Neuronal stem cell (in vitro differentiated cells): ENCODE data around the gene GMCL1.

Experiments used
- DNase-seq: peaks from one replicate; pipeline ENCODE4 v3.0.0-alpha.2; 2013; ENCODE audit warnings: low spot score
- H2AFZ ChIP-seq: one replicate; pipeline ENCODE4 v1.6.1; 2013; ENCODE audit warnings: mild to moderate bottlenecking, low read length, inconsistent platforms
- H2AK5ac ChIP-seq: 2 replicates; pipeline ENCODE4 v1.6.1; 2013; ENCODE audit warnings: low read depth, mild to moderate bottlenecking, inconsistent platforms, low read length, moderate library complexity, mixed read lengths
- H2BK120ac ChIP-seq: 2 replicates; pipeline ENCODE4 v1.6.1; 2013; ENCODE audit warnings: low read depth, mild to moderate bottlenecking, inconsistent platforms, low read length, moderate library complexity, mixed read lengths
- H2BK12ac ChIP-seq: one replicate; pipeline ENCODE4 v1.6.1; 2013; ENCODE audit warnings: low read length, inconsistent platforms
- H2BK15ac ChIP-seq: 2 replicates; pipeline ENCODE4 v1.6.1; 2013; ENCODE audit warnings: mild to moderate bottlenecking, low read length, inconsistent platforms, mixed read lengths
- H2BK5ac ChIP-seq: one replicate; pipeline ENCODE4 v1.6.1; 2013; ENCODE audit warnings: inconsistent platforms, mild to moderate bottlenecking, low read length, moderate library complexity
- H3K14ac ChIP-seq: one replicate; pipeline ENCODE4 v1.6.1; 2013; ENCODE audit warnings: low read length, inconsistent platforms
- H3K18ac ChIP-seq: 2 replicates; pipeline ENCODE4 v1.6.1; 2013; ENCODE audit warnings: low read length, inconsistent platforms
- H3K23ac ChIP-seq: 2 replicates; pipeline ENCODE4 v1.6.1; 2013; ENCODE audit warnings: low read depth, mild to moderate bottlenecking, mixed read lengths, low read length, inconsistent platforms; ENCODE audit not compliant: poor library complexity
- H3K27ac ChIP-seq: replicated peaks from 3 replicates; pipeline ENCODE4 v1.5.1; 2013; ENCODE audit warnings: low read length, inconsistent platforms
- H3K27me3 ChIP-seq, 3 experiments: 2 replicates each; pipeline ENCODE4 v1.6.1; 2013; ENCODE audit warnings: low read length in 3 of 3, mild to moderate bottlenecking in 2 of 3, inconsistent platforms in 1 of 3, low read depth in 1 of 3, mixed read lengths in 1 of 3, moderate library complexity in 1 of 3; ENCODE audit not compliant: control insufficient read depth in 3 of 3, insufficient read depth in 3 of 3
- H3K36me3 ChIP-seq, 2 donors: replicated peaks in 1 of 2; 2 replicates each; pipeline ENCODE4 v1.6.1; 2013; ENCODE audit warnings: low read length in 2 of 2; ENCODE audit not compliant: control insufficient read depth in 2 of 2, insufficient read depth in 2 of 2
- H3K4ac ChIP-seq: 2 replicates; pipeline ENCODE4 v1.6.1; 2013; ENCODE audit warnings: inconsistent platforms, mild to moderate bottlenecking, low read length, moderate library complexity
- H3K4me1 ChIP-seq, 2 donors: 1 replicate in 1 of 2; 2 replicates in 1 of 2; pipeline ENCODE4 v1.6.1; 2013; ENCODE audit warnings: low read length in 2 of 2, low read depth in 1 of 2; ENCODE audit not compliant: control insufficient read depth in 2 of 2, insufficient read depth in 1 of 2
- H3K4me2 ChIP-seq: one replicate; pipeline ENCODE4 v1.6.1; 2013; ENCODE audit warnings: mild to moderate bottlenecking, low read length, inconsistent platforms; ENCODE audit not compliant: insufficient read depth, poor library complexity, severe bottlenecking
- H3K4me3 ChIP-seq, 2 donors: 2 replicates each; pipeline ENCODE4 v1.5.1; 2013; ENCODE audit warnings: low read length in 2 of 2, mild to moderate bottlenecking in 2 of 2, inconsistent platforms in 1 of 2, moderate library complexity in 1 of 2
- H3K79me1 ChIP-seq: one replicate; pipeline ENCODE4 v1.6.1; 2013; ENCODE audit warnings: low read depth, mild to moderate bottlenecking, inconsistent platforms, low read length, moderate library complexity
- H3K9ac ChIP-seq: one replicate; pipeline ENCODE4 v1.6.1; 2013; ENCODE audit warnings: mild to moderate bottlenecking, low read depth, low read length, inconsistent platforms; ENCODE audit not compliant: poor library complexity
- H3K9me3 ChIP-seq, 2 donors: replicated peaks in 1 of 2; 2 replicates each; pipeline versions ENCODE3 to v1.6.1; 2013; ENCODE audit warnings: low read length in 2 of 2, mild to moderate bottlenecking in 2 of 2, inconsistent platforms in 1 of 2, low read depth in 1 of 2, mixed read lengths in 1 of 2, moderate library complexity in 1 of 2; ENCODE audit not compliant: control insufficient read depth in 2 of 2, insufficient read depth in 1 of 2
- H4K8ac ChIP-seq: one replicate; pipeline ENCODE4 v1.6.1; 2013; ENCODE audit warnings: low read depth, mild to moderate bottlenecking, inconsistent platforms, low read length, moderate library complexity
- H4K91ac ChIP-seq: one replicate; pipeline ENCODE4 v1.6.1; 2013; ENCODE audit warnings: low read length, low read depth, mild to moderate bottlenecking, inconsistent platforms; ENCODE audit not compliant: poor library complexity
- WGBS, 2 donors: extraction: QIAGEN DNeasy Blood & Tissue Kit; methylation state at CpG; one replicate each; pipeline ENCODE4 v1.1.7; 2013; ENCODE audit warnings: missing lambda C conversion rate in 2 of 2, mixed read lengths in 1 of 2; ENCODE audit not compliant: insufficient read length in 2 of 2, insufficient replicate concordance in 1 of 2; ENCODE audit errors: extremely low coverage in 2 of 2; 5-methylcytosine and 5-hydroxymethylcytosine counted together

The GMCL1 gene

DNA sequence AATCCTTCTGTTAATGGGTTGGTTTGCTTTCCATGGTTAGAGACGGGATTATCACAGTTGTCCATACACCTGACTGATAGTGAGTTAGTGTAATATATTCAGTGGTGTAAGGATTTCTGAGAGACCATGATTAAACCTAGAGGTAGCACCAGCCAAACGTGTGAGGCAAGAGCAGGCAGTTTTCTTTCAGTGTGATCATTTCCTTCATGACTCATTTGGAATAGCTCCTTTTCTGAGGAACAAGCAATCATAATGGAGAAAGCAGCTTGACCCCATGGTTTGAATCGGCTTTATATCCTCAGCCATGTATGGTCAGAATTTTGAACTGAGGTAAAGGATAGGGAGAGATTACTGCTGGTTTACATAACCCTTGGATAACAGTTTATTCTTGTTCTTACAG is 88.4 kb downstream of the GMCL1 start:
- no peak overlapping the region for H2AFZ ChIP-seq
- no peaks in the 10 kb centered on the region for H3K9me3 ChIP-seq
- no peak overlapping the region for H3K14ac ChIP-seq
- H3K23ac ChIP-seq = no peak overlapping the region
- peaks cover 4 to 37% of the 10 kb centered on the region in 2 donors for H3K36me3 ChIP-seq
- peaks cover 2% of the 10 kb centered on the region for H3K79me1 ChIP-seq
- no peak overlapping the region for H2BK15ac ChIP-seq
- H2BK12ac ChIP-seq = no peak overlapping the region
- no peak overlapping the region for H2BK120ac ChIP-seq
- H3K4me2 ChIP-seq = no peak overlapping the region
- H2BK5ac ChIP-seq = no peak overlapping the region
- H3K4me1 ChIP-seq = peaks cover 0 to 3% of the 10 kb centered on the region in 2 donors
- no peak overlapping the region for H3K4ac ChIP-seq
- no peak overlapping the region for H3K4me3 ChIP-seq
- H4K91ac ChIP-seq = no peak overlapping the region
- H3K27me3 ChIP-seq = no peaks in the 10 kb centered on the region
- WGBS, 2 donors = no CpG with 5 or more reads among the region's 3 CpGs
- no peak for DNase-seq
- H3K18ac ChIP-seq = no peak overlapping the region
- no peak overlapping the region for H4K8ac ChIP-seq
- H2AK5ac ChIP-seq = no peak overlapping the region
- no peak overlapping the region for H3K27ac ChIP-seq
- H3K9ac ChIP-seq = no peak overlapping the region

DNA sequence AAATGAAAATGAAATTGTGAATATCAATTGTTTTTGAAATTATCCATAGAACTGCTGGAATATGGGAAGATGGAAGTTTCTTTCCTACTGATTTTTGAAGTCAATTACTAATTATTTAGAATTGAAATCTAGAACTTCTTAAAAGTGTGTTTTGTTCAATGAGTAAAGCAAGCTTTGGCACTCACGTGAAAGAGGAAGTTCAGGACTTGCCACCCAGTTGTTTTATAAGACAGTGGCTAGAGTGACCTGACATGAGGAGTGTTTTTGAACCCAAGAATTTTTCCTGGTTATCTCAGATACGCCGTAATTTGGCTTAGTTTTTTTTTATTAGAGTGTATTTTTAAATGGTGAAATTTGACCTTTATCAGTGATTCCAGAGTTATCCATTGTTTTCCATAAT is 88.9 kb downstream of the GMCL1 start:
- no peaks in the 10 kb centered on the region for H3K9me3 ChIP-seq
- no peak overlapping the region for H3K4me2 ChIP-seq
- H2AK5ac ChIP-seq = no peak overlapping the region
- H3K23ac ChIP-seq = no peak overlapping the region
- H2BK12ac ChIP-seq = no peak overlapping the region
- H3K4me3 ChIP-seq = no peak overlapping the region
- no peak overlapping the region for H3K18ac ChIP-seq
- no CpG with 5 or more reads among the region's 3 CpGs for WGBS, 2 donors
- H3K79me1 ChIP-seq = peaks cover 2% of the 10 kb centered on the region
- peaks cover 2 to 35% of the 10 kb centered on the region in 2 donors for H3K36me3 ChIP-seq
- H3K4ac ChIP-seq = no peak overlapping the region
- no peak overlapping the region for H2BK15ac ChIP-seq
- H3K9ac ChIP-seq = no peak overlapping the region
- H4K91ac ChIP-seq = no peak overlapping the region
- H2AFZ ChIP-seq = no peak overlapping the region
- H2BK5ac ChIP-seq = no peak overlapping the region
- DNase-seq = no peak
- H2BK120ac ChIP-seq = no peak overlapping the region
- no peak overlapping the region for H3K14ac ChIP-seq
- H3K4me1 ChIP-seq = peaks cover 0 to 3% of the 10 kb centered on the region in 2 donors
- no peak overlapping the region for H4K8ac ChIP-seq
- no peak overlapping the region for H3K27ac ChIP-seq
- no peaks in the 10 kb centered on the region for H3K27me3 ChIP-seq

DNA sequence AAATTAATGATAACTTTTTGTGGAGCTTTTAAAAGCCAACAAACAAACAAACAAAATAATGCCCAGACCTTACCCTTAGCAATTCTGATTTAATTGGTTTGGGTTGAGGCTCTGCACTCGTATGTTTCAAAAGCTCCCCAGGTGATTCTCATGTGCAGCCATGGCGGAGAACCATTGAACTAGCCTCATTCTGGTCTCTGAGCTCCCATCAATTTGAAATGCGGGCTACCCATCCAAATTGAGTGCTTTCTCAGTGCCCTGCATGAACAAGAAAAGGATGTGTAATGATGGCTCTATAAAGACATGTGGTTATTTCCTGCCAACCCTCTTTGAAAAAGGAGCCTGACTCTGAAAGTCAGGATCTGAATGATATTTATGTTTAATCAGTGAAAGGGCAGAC is 93.7 kb downstream of the GMCL1 start:
- no peak overlapping the region for H3K14ac ChIP-seq
- no peak overlapping the region for H2BK5ac ChIP-seq
- no peaks in the 10 kb centered on the region for H3K27me3 ChIP-seq
- H2BK120ac ChIP-seq = no peak overlapping the region
- no peak overlapping the region for H2AFZ ChIP-seq
- peaks cover 0 to 1% of the 10 kb centered on the region in 2 donors for H3K4me1 ChIP-seq
- no peak overlapping the region for H3K23ac ChIP-seq
- H3K18ac ChIP-seq = no peak overlapping the region
- H3K9ac ChIP-seq = no peak overlapping the region
- no peak overlapping the region for H3K4me2 ChIP-seq
- no peak overlapping the region for H3K4me3 ChIP-seq
- no peak for DNase-seq
- H4K91ac ChIP-seq = no peak overlapping the region
- H3K27ac ChIP-seq = no peak overlapping the region
- no peak overlapping the region for H2AK5ac ChIP-seq
- no peak overlapping the region for H3K4ac ChIP-seq
- H3K79me1 ChIP-seq = no peaks in the 10 kb centered on the region
- H3K36me3 ChIP-seq = peaks cover 2 to 35% of the 10 kb centered on the region in 2 donors
- no CpG with 5 or more reads among the region's 3 CpGs for WGBS, 2 donors
- H4K8ac ChIP-seq = no peak overlapping the region
- H2BK12ac ChIP-seq = no peak overlapping the region
- no peak overlapping the region for H2BK15ac ChIP-seq
- H3K9me3 ChIP-seq = no peaks in the 10 kb centered on the region

DNA sequence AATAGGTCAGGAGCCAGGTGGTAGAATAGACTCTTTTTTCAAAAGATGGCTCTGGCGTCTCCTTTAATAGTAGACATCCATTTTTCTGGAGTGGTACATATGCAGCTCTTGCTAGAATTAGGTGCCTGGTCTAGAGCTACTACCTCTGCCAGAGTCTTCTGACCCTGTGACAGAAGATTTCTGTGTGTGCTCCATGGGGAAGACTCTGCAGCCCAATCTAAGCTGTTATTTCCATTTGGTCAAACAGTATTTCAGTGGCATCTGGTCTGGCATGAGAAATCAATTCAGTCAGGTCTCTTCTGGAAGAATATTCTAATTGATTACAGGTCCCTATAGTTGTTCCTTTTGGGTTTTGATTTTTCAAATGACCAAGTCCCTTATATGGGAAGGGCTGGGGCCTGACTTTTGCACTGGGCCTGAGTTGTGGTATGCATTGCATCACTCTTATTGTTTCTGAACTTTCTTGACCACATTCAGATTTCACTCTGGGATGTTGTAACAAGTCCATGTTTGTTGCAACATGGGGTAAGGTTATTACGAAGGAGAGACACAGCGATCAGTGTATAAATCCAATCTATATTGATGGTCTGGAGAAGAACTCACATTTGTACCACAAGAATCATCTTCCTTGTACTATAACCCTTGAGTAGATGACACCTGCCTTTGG is 97.5 kb downstream of the GMCL1 start:
- Histone ChIP-seq H3K9ac (no peak overlapping the region), H3K27ac (no peak overlapping the region)

More for the DNA sequence above, 97.5 kb downstream of the GMCL1 start:
- Histone ChIP-seq H2AK5ac (no peak overlapping the region), H2AFZ (no peak overlapping the region), H2BK120ac (no peak overlapping the region), H2BK12ac (no peak overlapping the region), H3K14ac (no peak overlapping the region), H3K4me2 (no peak overlapping the region), H3K4me1 (no peaks in the 10 kb centered on the region), H2BK5ac (no peak overlapping the region), H3K9me3 (no peaks in the 10 kb centered on the region), H3K4ac (no peak overlapping the region), H3K4me3 (no peak overlapping the region), H3K79me1 (no peaks in the 10 kb centered on the region), H2BK15ac (no peak overlapping the region), H4K8ac (no peak overlapping the region), H3K23ac (no peak overlapping the region), H3K18ac (no peak overlapping the region), H3K27me3 (no peaks in the 10 kb centered on the region), H4K91ac (no peak overlapping the region), H3K36me3 (peaks cover 0 to 16% of the 10 kb centered on the region in 2 donors)
- no CpG with 5 or more reads among the region's 3 CpGs for WGBS, 2 donors
- DNase-seq = no peak
